Measurements from ENCODE around the gene FXYD2. TPM values are rescaled to one million over a fixed set of nuclear protein-coding genes. Genes with fewer than 3 reads are reported as not detected.

FXYD2 gene
- total and polyA plus RNA-seq, 2 of the 4 experiments (the other 2 are of a cell fraction), result 0.09 TPM; not detected in 1

DNA sequence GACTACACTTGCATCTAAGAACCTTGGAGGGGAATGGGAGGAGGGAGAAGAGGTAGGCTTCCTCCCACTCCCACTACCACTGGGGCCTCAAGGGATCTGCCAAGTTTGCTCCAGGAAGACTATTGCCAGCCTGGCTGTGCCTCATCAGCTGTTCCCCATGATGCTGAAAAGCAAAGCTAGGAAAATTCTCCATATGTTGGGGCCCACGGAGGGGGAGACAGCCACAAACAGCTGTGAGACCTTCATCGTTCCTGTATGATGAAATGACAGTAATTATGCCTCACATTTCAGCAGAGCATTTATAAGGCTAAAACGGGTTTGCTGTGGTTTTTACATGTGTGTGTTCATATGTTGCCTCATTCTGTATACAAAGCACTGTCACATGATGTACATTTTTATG lies 34.3 kb downstream of the FXYD2 start:
- H2BK120ac ChIP-seq (ENCODE audit: low read depth, low read length), result no peak overlapping the region
- no peak overlapping the region for H2AK5ac ChIP-seq (ENCODE audit: low read depth, low read length)
- H4K20me1 ChIP-seq (ENCODE audit: insufficient read depth, low read length), result no peaks in the 10 kb centered on the region
- POLR2A ChIA-PET (ENCODE audit: unreplicated experiment), result no interaction called here
- no peak overlapping the region for H4K8ac ChIP-seq (ENCODE audit: low read depth in 2 of 2, low read length in 2 of 2)
- intact Hi-C loops (cut with micrococcal nuclease), result no loop called here
- H3K56ac ChIP-seq (ENCODE audit: extremely low read depth, insufficient read depth, low read length), result no peak overlapping the region
- H3K9me3 ChIP-seq (ENCODE audit: control insufficient read depth, insufficient read depth, low read length), result no peaks in the 10 kb centered on the region
- in situ Hi-C loops (cut with MboI; ENCODE audit: low sequenced_read_pairs), result no loop called here
- no CpG with 5 or more reads among the region's 3 CpGs for WGBS, 2 experiments (ENCODE audit: extremely low coverage in 2 of 2, insufficient read length in 1 of 2)
- no peak overlapping the region for H3K18ac ChIP-seq (ENCODE audit: low read depth, low read length)
- no peak overlapping the region for H4K5ac ChIP-seq (ENCODE audit: low read depth, low read length)
- H3K4ac ChIP-seq (ENCODE audit: low read depth, low read length), result no peak overlapping the region
- no peak overlapping the region for H3K23ac ChIP-seq (ENCODE audit: low read depth, low read length)
- no peak overlapping the region for H3K4me2 ChIP-seq (ENCODE audit: low read depth, low read length)
- no peaks in the 10 kb centered on the region for H3K4me1 ChIP-seq (ENCODE audit: control insufficient read depth, insufficient read depth, low read length)
- H3K4me3 ChIP-seq (ENCODE audit: insufficient read depth, low read depth, low read length), result no peak overlapping the region
- H2AK9ac ChIP-seq (replicated peaks; ENCODE audit: low read depth, low read length, poor library complexity), result no peak overlapping the region
- H2BK20ac ChIP-seq (ENCODE audit: low read depth, low read length), result no peak overlapping the region
- no peak overlapping the region for H3K14ac ChIP-seq (replicated peaks; ENCODE audit: low read depth, low read length)
- ATAC-seq (ENCODE audit: low read depth) (no peak), DNase-seq (no peak)
- no peaks in the 10 kb centered on the region for H3K79me1 ChIP-seq (ENCODE audit: low read depth in 1 of 2, low read length in 2 of 2)
- no peaks in the 10 kb centered on the region for H3K9me1 ChIP-seq (ENCODE audit: insufficient read depth, low read length)
- CTCF ChIA-PET, result no interaction called here
- dilution Hi-C loops (cut with HindIII; ENCODE audit: low sequenced_read_pairs, unreplicated experiment), result no loop called here
- H3K27me3 ChIP-seq (ENCODE audit: control insufficient read depth, insufficient read depth, low read length), result peaks cover 23% of the 10 kb centered on the region
- H3K9ac ChIP-seq (ENCODE audit: low read depth, low read length), result no peak overlapping the region
- TF ChIP-seq SMC3 (IDR thresholded peaks at IDR 0.05; ENCODE audit: low read depth, low read length) (no peak), BHLHE40 (IDR thresholded peaks at IDR 0.05; ENCODE audit: low read depth, low read length) (no peak), POLR2A (IDR thresholded peaks at IDR 0.05; ENCODE audit: low read depth, low read length) (no peak), CHD1 (IDR thresholded peaks at IDR 0.05; ENCODE audit: low read depth, low read length) (no peak), MAZ (IDR thresholded peaks at IDR 0.05; ENCODE audit: borderline replicate concordance, low read depth, low read length) (no peak), RCOR1 (IDR thresholded peaks at IDR 0.05; ENCODE audit: insufficient replicate concordance, low read length) (no peak), CEBPB (IDR thresholded peaks at IDR 0.05; ENCODE audit: low read depth, low read length) (no peak), RAD21 (IDR thresholded peaks at IDR 0.05; ENCODE audit: low read length) (no peak), NFE2L2 (IDR thresholded peaks at IDR 0.05; ENCODE audit: low read depth, low read length) (no peak), MAFK (IDR thresholded peaks at IDR 0.05; ENCODE audit: low read depth, low read length) (no peak), FOS (IDR thresholded peaks at IDR 0.05; ENCODE audit: low read depth, low read length) (no peak), RFX5 (IDR thresholded peaks at IDR 0.05; ENCODE audit: low read depth, low read length) (no peak)
- TF ChIP-seq, protein P1, sequence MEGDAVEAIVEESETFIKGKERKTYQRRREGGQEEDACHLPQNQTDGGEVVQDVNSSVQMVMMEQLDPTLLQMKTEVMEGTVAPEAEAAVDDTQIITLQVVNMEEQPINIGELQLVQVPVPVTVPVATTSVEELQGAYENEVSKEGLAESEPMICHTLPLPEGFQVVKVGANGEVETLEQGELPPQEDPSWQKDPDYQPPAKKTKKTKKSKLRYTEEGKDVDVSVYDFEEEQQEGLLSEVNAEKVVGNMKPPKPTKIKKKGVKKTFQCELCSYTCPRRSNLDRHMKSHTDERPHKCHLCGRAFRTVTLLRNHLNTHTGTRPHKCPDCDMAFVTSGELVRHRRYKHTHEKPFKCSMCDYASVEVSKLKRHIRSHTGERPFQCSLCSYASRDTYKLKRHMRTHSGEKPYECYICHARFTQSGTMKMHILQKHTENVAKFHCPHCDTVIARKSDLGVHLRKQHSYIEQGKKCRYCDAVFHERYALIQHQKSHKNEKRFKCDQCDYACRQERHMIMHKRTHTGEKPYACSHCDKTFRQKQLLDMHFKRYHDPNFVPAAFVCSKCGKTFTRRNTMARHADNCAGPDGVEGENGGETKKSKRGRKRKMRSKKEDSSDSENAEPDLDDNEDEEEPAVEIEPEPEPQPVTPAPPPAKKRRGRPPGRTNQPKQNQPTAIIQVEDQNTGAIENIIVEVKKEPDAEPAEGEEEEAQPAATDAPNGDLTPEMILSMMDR (conservative IDR thresholded peaks at IDR 0.05; ENCODE audit: low read depth, low read length), result no peak
- TF ChIP-seq, protein P2, sequence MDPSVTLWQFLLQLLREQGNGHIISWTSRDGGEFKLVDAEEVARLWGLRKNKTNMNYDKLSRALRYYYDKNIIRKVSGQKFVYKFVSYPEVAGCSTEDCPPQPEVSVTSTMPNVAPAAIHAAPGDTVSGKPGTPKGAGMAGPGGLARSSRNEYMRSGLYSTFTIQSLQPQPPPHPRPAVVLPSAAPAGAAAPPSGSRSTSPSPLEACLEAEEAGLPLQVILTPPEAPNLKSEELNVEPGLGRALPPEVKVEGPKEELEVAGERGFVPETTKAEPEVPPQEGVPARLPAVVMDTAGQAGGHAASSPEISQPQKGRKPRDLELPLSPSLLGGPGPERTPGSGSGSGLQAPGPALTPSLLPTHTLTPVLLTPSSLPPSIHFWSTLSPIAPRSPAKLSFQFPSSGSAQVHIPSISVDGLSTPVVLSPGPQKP (IDR thresholded peaks at IDR 0.05; ENCODE audit: borderline replicate concordance, low read depth, low read length), result no peak
- TF ChIP-seq, protein P3, sequence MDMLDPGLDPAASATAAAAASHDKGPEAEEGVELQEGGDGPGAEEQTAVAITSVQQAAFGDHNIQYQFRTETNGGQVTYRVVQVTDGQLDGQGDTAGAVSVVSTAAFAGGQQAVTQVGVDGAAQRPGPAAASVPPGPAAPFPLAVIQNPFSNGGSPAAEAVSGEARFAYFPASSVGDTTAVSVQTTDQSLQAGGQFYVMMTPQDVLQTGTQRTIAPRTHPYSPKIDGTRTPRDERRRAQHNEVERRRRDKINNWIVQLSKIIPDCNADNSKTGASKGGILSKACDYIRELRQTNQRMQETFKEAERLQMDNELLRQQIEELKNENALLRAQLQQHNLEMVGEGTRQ (IDR thresholded peaks at IDR 0.05; ENCODE audit: low read depth, low read length), result no peak
- no peaks in the 10 kb centered on the region for H3K36me3 ChIP-seq (ENCODE audit: control insufficient read depth, insufficient read depth, low read length)
- H2BK15ac ChIP-seq (ENCODE audit: low read depth, low read length), result no peak overlapping the region
- no peak overlapping the region for H2BK5ac ChIP-seq (ENCODE audit: low read depth, low read length, poor library complexity, severe bottlenecking)
- BruUV-seq (replicated peaks), result no TSS peak
- H2AFZ ChIP-seq (replicated peaks; ENCODE audit: low read length, poor library complexity), result no peak overlapping the region
- no peak overlapping the region for H4K91ac ChIP-seq (ENCODE audit: insufficient read depth, low read depth, low read length)
- H3K27ac ChIP-seq (ENCODE audit: insufficient read depth, low read length), result no peak overlapping the region

Measured in IMR-90 (cell line).